Mammary epithelial cell (primary cell): ENCODE measurements around the gene PTPRJ.

ENCODE experiments used
- CTCF ChIP-seq, 2 donors: IDR thresholded peaks in 1 of 2; conservative IDR thresholded peaks in 1 of 2; 2 replicates each; pipeline ENCODE4 v1.5.1; 2011 to 2012; ENCODE audit warnings: inconsistent platforms in 2 of 2, low read length in 2 of 2, mild to moderate bottlenecking in 2 of 2, control low read depth in 1 of 2, low read depth in 1 of 2; ENCODE audit not compliant: insufficient read depth in 1 of 2; ENCODE audit errors: extremely low read depth in 1 of 2
- EZH2 ChIP-seq: IDR thresholded peaks from 2 replicates; pipeline ENCODE4 v1.6.1; 2012; ENCODE audit warnings: low read length, inconsistent platforms, borderline replicate concordance

GRCh38 chr11:47946682-47947559 is 33.4 kb upstream of the PTPRJ start:
- TF ChIP-seq CTCF (conservative IDR thresholded peaks at IDR 0.05 in 1 of 2, IDR thresholded peaks at IDR 0.05 in 1 of 2; ENCODE audit: extremely low read depth in 1 of 2, insufficient read depth in 1 of 2, low read depth in 1 of 2, low read length in 2 of 2) (no peak), EZH2 (no peak)
